ENCODE measurements around the gene HTT.
"Not testable (repeated sequence)": the region's sequence is repeated elsewhere in the genome, so short reads cannot be mapped to it uniquely, and the experiment has no call there.

Gene HTT

GRCh38 chr4:3123181-3123671, 48.7 kb downstream of the HTT start:
- no peak for DNase-seq

GRCh38 chr4:3124070-3124767, 49.7 kb downstream of the HTT start:
- DNase-seq = no peak

GRCh38 chr4:3127112-3127511, 52.6 kb downstream of the HTT start:
- DNase-seq = no peak

GRCh38 chr4:3128058-3128457, 53.6 kb downstream of the HTT start:
- no peak for DNase-seq

GRCh38 chr4:3128976-3129375, 54.5 kb downstream of the HTT start:
- no peak for DNase-seq

- DNase-seq = no peak
Observed at GRCh38 chr4:3130201-3130600, 55.7 kb downstream of the HTT start.

GRCh38 chr4:3130826-3131225, 56.3 kb downstream of the HTT start:
- no peak for DNase-seq

GRCh38 chr4:3134201-3134600, 59.7 kb downstream of the HTT start:
- no peak for DNase-seq

- no peak for DNase-seq
Observed at GRCh38 chr4:3135155-3136011, 60.9 kb downstream of the HTT start.

GRCh38 chr4:3136454-3136853, 62.0 kb downstream of the HTT start:
- no peak for DNase-seq

- no peak for DNase-seq
Observed at GRCh38 chr4:3137908-3138307, 63.4 kb downstream of the HTT start.

- peak; percentile 9 for DNase-seq
Observed at GRCh38 chr4:3145234-3145924, 70.9 kb downstream of the HTT start.

GRCh38 chr4:3148926-3149325, 74.4 kb downstream of the HTT start:
- no peak for DNase-seq

- DNase-seq = not testable (repeated sequence)
Observed at GRCh38 chr4:3151238-3151637, 76.8 kb downstream of the HTT start.

- no peak for DNase-seq
Observed at GRCh38 chr4:3157366-3157765, 82.9 kb downstream of the HTT start.

- DNase-seq = no peak
Observed at GRCh38 chr4:3158841-3159240, 84.4 kb downstream of the HTT start.

- DNase-seq = no peak
Observed at GRCh38 chr4:3160438-3160837, 86.0 kb downstream of the HTT start.

- DNase-seq = not testable (repeated sequence)
Observed at GRCh38 chr4:3161044-3161443, 86.6 kb downstream of the HTT start.

- not testable (repeated sequence) for DNase-seq
Observed at GRCh38 chr4:3166434-3166833, 92.0 kb downstream of the HTT start.

GRCh38 chr4:3168029-3168428, 93.5 kb downstream of the HTT start:
- DNase-seq = peak; percentile 6

GRCh38 chr4:3174371-3175338, 100.2 kb downstream of the HTT start:
- DNase-seq = no peak

All from fibroblast of skin of back (primary cell).